Measurements from ENCODE around the gene JAG1.

DNA sequence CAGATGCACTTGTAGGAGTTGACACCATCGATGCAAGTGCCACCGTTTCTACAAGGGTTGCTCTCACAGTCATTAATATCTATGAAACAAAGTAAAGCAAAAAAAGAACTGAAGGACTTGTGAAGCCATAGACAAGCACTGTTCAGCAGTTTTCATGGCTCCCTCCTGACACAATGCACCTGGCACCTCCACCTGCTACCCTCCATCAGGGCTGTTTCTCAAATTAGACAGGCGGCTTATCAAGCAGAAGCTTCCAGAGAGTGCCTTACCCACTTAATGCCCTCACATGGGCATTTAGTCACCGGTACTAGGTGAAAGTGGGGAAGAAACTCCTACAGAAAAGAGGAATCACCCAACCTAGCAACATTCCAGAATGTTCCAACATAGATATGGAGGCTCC, 27.8 kb downstream of the JAG1 start:
- TF ChIP-seq, protein P1, sequence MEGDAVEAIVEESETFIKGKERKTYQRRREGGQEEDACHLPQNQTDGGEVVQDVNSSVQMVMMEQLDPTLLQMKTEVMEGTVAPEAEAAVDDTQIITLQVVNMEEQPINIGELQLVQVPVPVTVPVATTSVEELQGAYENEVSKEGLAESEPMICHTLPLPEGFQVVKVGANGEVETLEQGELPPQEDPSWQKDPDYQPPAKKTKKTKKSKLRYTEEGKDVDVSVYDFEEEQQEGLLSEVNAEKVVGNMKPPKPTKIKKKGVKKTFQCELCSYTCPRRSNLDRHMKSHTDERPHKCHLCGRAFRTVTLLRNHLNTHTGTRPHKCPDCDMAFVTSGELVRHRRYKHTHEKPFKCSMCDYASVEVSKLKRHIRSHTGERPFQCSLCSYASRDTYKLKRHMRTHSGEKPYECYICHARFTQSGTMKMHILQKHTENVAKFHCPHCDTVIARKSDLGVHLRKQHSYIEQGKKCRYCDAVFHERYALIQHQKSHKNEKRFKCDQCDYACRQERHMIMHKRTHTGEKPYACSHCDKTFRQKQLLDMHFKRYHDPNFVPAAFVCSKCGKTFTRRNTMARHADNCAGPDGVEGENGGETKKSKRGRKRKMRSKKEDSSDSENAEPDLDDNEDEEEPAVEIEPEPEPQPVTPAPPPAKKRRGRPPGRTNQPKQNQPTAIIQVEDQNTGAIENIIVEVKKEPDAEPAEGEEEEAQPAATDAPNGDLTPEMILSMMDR (IDR thresholded peaks at IDR 0.05): no peak
- TF ChIP-seq POLR2A (IDR thresholded peaks at IDR 0.05): no peak

Data from suprapubic skin (tissue), 3 donors.